Measurements from ENCODE around the gene C1QL1. TPM values are rescaled to one million over a fixed set of nuclear protein-coding genes. Genes with fewer than 3 reads are reported as not detected.
A peak's percentile ranks its signal among the peaks of the same experiment; 100 is the strongest.

C1QL1 gene
- total and polyA plus RNA-seq, 4 donors: 6.7 to 81.8 (median 49.9) TPM

- no peaks in the 10 kb centered on the region for H3K36me3 ChIP-seq (ENCODE audit: control insufficient read depth, insufficient read depth, low read length)
- no peak overlapping the region for H3K4me3 ChIP-seq (ENCODE audit: low read depth, low read length)
- no peaks in the 10 kb centered on the region for H3K9me3 ChIP-seq (ENCODE audit: control insufficient read depth, insufficient read depth, low read length)
- peak in 1 of 6 donors; percentile 56 for DNase-seq (ENCODE audit: low read depth in 4 of 6, low spot score in 6 of 6)
- H3K27ac ChIP-seq (ENCODE audit: low read depth, low read length): no peak overlapping the region
- WGBS (ENCODE audit: insufficient coverage): 43% methylated on average over 2 of the region's 7 CpGs
- H3K4me1 ChIP-seq (ENCODE audit: control insufficient read depth, insufficient read depth, low read length): peaks cover 28% of the 10 kb centered on the region
- peaks cover 7% of the 10 kb centered on the region for H3K27me3 ChIP-seq (ENCODE audit: control insufficient read depth, insufficient read depth, low read length)
Measured at GRCh38 chr17:44977814-44978550, 9.9 kb upstream of the C1QL1 start.

GRCh38 chr17:44977065-44977464 lies 9.0 kb upstream of the C1QL1 start:
- Histone ChIP-seq H3K4me1 (ENCODE audit: control insufficient read depth, insufficient read depth, low read length) (peaks cover 28% of the 10 kb centered on the region), H3K36me3 (ENCODE audit: control insufficient read depth, insufficient read depth, low read length) (no peaks in the 10 kb centered on the region), H3K9me3 (ENCODE audit: control insufficient read depth, insufficient read depth, low read length) (no peaks in the 10 kb centered on the region)

GRCh38 chr17:44976206-44976605 lies 8.1 kb upstream of the C1QL1 start:
- Histone ChIP-seq H3K27me3 (ENCODE audit: control insufficient read depth, insufficient read depth, low read length) (peaks cover 10% of the 10 kb centered on the region), H3K27ac (ENCODE audit: low read depth, low read length) (no peak overlapping the region), H3K9me3 (ENCODE audit: control insufficient read depth, insufficient read depth, low read length) (no peaks in the 10 kb centered on the region), H3K36me3 (ENCODE audit: control insufficient read depth, insufficient read depth, low read length) (no peaks in the 10 kb centered on the region), H3K4me1 (ENCODE audit: control insufficient read depth, insufficient read depth, low read length) (peaks cover 28% of the 10 kb centered on the region), H3K4me3 (ENCODE audit: low read depth, low read length) (no peak overlapping the region)
- 41% methylated on average over 5 of the region's 13 CpGs for WGBS (ENCODE audit: insufficient coverage)
- no peak for DNase-seq (ENCODE audit: low read depth in 4 of 6, low spot score in 6 of 6)

More at GRCh38 chr17:44977065-44977464, 9.0 kb upstream of the C1QL1 start:
- no peak overlapping the region for H3K4me3 ChIP-seq (ENCODE audit: low read depth, low read length)
- 89% methylated on average over 2 of the region's 3 CpGs for WGBS (ENCODE audit: insufficient coverage)
- DNase-seq (ENCODE audit: low read depth in 4 of 6, low spot score in 6 of 6): no peak
- no peak overlapping the region for H3K27ac ChIP-seq (ENCODE audit: low read depth, low read length)
- peaks cover 7% of the 10 kb centered on the region for H3K27me3 ChIP-seq (ENCODE audit: control insufficient read depth, insufficient read depth, low read length)

- no peak for DNase-seq (ENCODE audit: low read depth in 4 of 6, low spot score in 6 of 6)
- WGBS (ENCODE audit: insufficient coverage): no CpG with 5 or more reads among the region's 6 CpGs
- no peak overlapping the region for H3K27ac ChIP-seq (ENCODE audit: low read depth, low read length)
- peaks cover 30% of the 10 kb centered on the region for H3K27me3 ChIP-seq (ENCODE audit: control insufficient read depth, insufficient read depth, low read length)
- no peak overlapping the region for H3K4me3 ChIP-seq (ENCODE audit: low read depth, low read length)
- H3K4me1 ChIP-seq (ENCODE audit: control insufficient read depth, insufficient read depth, low read length): peaks cover 33% of the 10 kb centered on the region
- no peaks in the 10 kb centered on the region for H3K9me3 ChIP-seq (ENCODE audit: control insufficient read depth, insufficient read depth, low read length)
- no peaks in the 10 kb centered on the region for H3K36me3 ChIP-seq (ENCODE audit: control insufficient read depth, insufficient read depth, low read length)
Measured at GRCh38 chr17:44972953-44973352, 4.8 kb upstream of the C1QL1 start.

- DNase-seq (ENCODE audit: low read depth in 4 of 6, low spot score in 6 of 6): no peak
- peaks cover 31% of the 10 kb centered on the region for H3K4me1 ChIP-seq (ENCODE audit: control insufficient read depth, insufficient read depth, low read length)
- WGBS (ENCODE audit: insufficient coverage): 71% methylated on average over 5 of the region's 8 CpGs
- H3K27ac ChIP-seq (ENCODE audit: low read depth, low read length): no peak overlapping the region
- H3K27me3 ChIP-seq (ENCODE audit: control insufficient read depth, insufficient read depth, low read length): peaks cover 34% of the 10 kb centered on the region
- no peak overlapping the region for H3K4me3 ChIP-seq (ENCODE audit: low read depth, low read length)
- no peaks in the 10 kb centered on the region for H3K36me3 ChIP-seq (ENCODE audit: control insufficient read depth, insufficient read depth, low read length)
- no peaks in the 10 kb centered on the region for H3K9me3 ChIP-seq (ENCODE audit: control insufficient read depth, insufficient read depth, low read length)
Measured at GRCh38 chr17:44971776-44972483, 3.8 kb upstream of the C1QL1 start.

GRCh38 chr17:44970136-44970741 lies 2.1 kb upstream of the C1QL1 start:
- Histone ChIP-seq H3K36me3 (ENCODE audit: control insufficient read depth, insufficient read depth, low read length) (no peaks in the 10 kb centered on the region), H3K27ac (ENCODE audit: low read depth, low read length) (no peak overlapping the region), H3K4me1 (ENCODE audit: control insufficient read depth, insufficient read depth, low read length) (peaks cover 46% of the 10 kb centered on the region), H3K4me3 (ENCODE audit: low read depth, low read length) (peak overlapping the region; percentile 38), H3K27me3 (ENCODE audit: control insufficient read depth, insufficient read depth, low read length) (peaks cover 42% of the 10 kb centered on the region), H3K9me3 (ENCODE audit: control insufficient read depth, insufficient read depth, low read length) (no peaks in the 10 kb centered on the region)
- peak in 2 of 6 donors; percentile 78 to 86 for DNase-seq (ENCODE audit: low read depth in 4 of 6, low spot score in 6 of 6)
- WGBS (ENCODE audit: insufficient coverage): under 1% methylated on average over 54 of the region's 55 CpGs

- no peaks in the 10 kb centered on the region for H3K36me3 ChIP-seq (ENCODE audit: control insufficient read depth, insufficient read depth, low read length)
Measured at GRCh38 chr17:44969144-44969780, 1.2 kb upstream of the C1QL1 start.

GRCh38 chr17:44967907-44968224 lies 237 bp downstream of the C1QL1 start:
- no peaks in the 10 kb centered on the region for H3K9me3 ChIP-seq (ENCODE audit: control insufficient read depth, insufficient read depth, low read length)
- no peak overlapping the region for H3K4me3 ChIP-seq (ENCODE audit: low read depth, low read length)
- DNase-seq (ENCODE audit: low read depth in 4 of 6, low spot score in 6 of 6): no peak
- H3K36me3 ChIP-seq (ENCODE audit: control insufficient read depth, insufficient read depth, low read length): peaks cover 4% of the 10 kb centered on the region
- H3K27me3 ChIP-seq (ENCODE audit: control insufficient read depth, insufficient read depth, low read length): peaks cover 42% of the 10 kb centered on the region
- H3K4me1 ChIP-seq (ENCODE audit: control insufficient read depth, insufficient read depth, low read length): peaks cover 62% of the 10 kb centered on the region
- under 1% methylated on average over 47 of the region's 47 CpGs for WGBS (ENCODE audit: insufficient coverage)
- H3K27ac ChIP-seq (ENCODE audit: low read depth, low read length): no peak overlapping the region

More at GRCh38 chr17:44969144-44969780, 1.2 kb upstream of the C1QL1 start:
- 48% methylated on average over 12 of the region's 19 CpGs for WGBS (ENCODE audit: insufficient coverage)
- peaks cover 42% of the 10 kb centered on the region for H3K27me3 ChIP-seq (ENCODE audit: control insufficient read depth, insufficient read depth, low read length)
- peak overlapping the region; percentile 54 for H3K4me3 ChIP-seq (ENCODE audit: low read depth, low read length)
- no peaks in the 10 kb centered on the region for H3K9me3 ChIP-seq (ENCODE audit: control insufficient read depth, insufficient read depth, low read length)
- H3K27ac ChIP-seq (ENCODE audit: low read depth, low read length): peak overlapping the region; percentile 61
- peaks cover 51% of the 10 kb centered on the region for H3K4me1 ChIP-seq (ENCODE audit: control insufficient read depth, insufficient read depth, low read length)
- no peak for DNase-seq (ENCODE audit: low read depth in 4 of 6, low spot score in 6 of 6)

- H3K4me1 ChIP-seq (ENCODE audit: control insufficient read depth, insufficient read depth, low read length): peaks cover 64% of the 10 kb centered on the region
- DNase-seq (ENCODE audit: low read depth in 4 of 6, low spot score in 6 of 6): no peak
- H3K27me3 ChIP-seq (ENCODE audit: control insufficient read depth, insufficient read depth, low read length): peaks cover 42% of the 10 kb centered on the region
- H3K36me3 ChIP-seq (ENCODE audit: control insufficient read depth, insufficient read depth, low read length): peaks cover 4% of the 10 kb centered on the region
- peak overlapping the region; percentile 33 for H3K27ac ChIP-seq (ENCODE audit: low read depth, low read length)
- H3K4me3 ChIP-seq (ENCODE audit: low read depth, low read length): peak overlapping the region; percentile 48
- 1% methylated on average over 76 of the region's 76 CpGs for WGBS (ENCODE audit: insufficient coverage)
- H3K9me3 ChIP-seq (ENCODE audit: control insufficient read depth, insufficient read depth, low read length): no peaks in the 10 kb centered on the region
Measured at GRCh38 chr17:44967026-44967906, 837 bp downstream of the C1QL1 start.
